Type B pancreatic cell (in vitro differentiated cells): ENCODE data around the gene PRDX3. TPM values are rescaled to one million over a fixed set of nuclear protein-coding genes. Genes with fewer than 3 reads are reported as not detected.

Experiments
- DNase-seq: peaks from one replicate; pipeline ENCODE4 v3.0.0; 2021; ENCODE audit warnings: mixed read lengths; ENCODE audit not compliant: unreplicated experiment; ENCODE audit errors: extremely low spot score
- H3K27ac Mint-ChIP-seq: 2 replicates; pipeline ENCODE4 v1.8.0; 2021; ENCODE audit warnings: mild to moderate bottlenecking, mixed read lengths
- H3K27me3 Mint-ChIP-seq: 2 replicates; pipeline ENCODE4 v1.8.0; 2021; ENCODE audit warnings: mixed read lengths
- H3K36me3 Mint-ChIP-seq: 2 replicates; pipeline ENCODE4 v1.8.0; 2021; ENCODE audit warnings: mixed read lengths
- H3K4me1 Mint-ChIP-seq: one replicate; pipeline ENCODE4 v1.8.0; 2021; ENCODE audit warnings: mixed read lengths; ENCODE audit not compliant: unreplicated experiment
- H3K4me3 Mint-ChIP-seq: 2 replicates; pipeline ENCODE4 v1.8.0; 2021; ENCODE audit warnings: mild to moderate bottlenecking, mixed read lengths
- H3K9me3 Mint-ChIP-seq: 2 replicates; pipeline ENCODE4 v1.8.0; 2021; ENCODE audit warnings: mixed read lengths
- total RNA-seq: library from RNA; stranded (reverse); gene quantifications from 2 replicates; pipeline ENCODE4 v1.2.1, GENCODE V29; 2021; ENCODE audit warnings: low replicate concordance
- TF ChIP-seq, protein P1 (sequence below): fragments of 200-600 bp; sonication (generic); conservative IDR thresholded peaks from 2 replicates; pipeline ENCODE4 v1.5.0; 2021; ENCODE audit warnings: antibody characterized with exemption, mild to moderate bottlenecking

The PRDX3 gene
- total RNA-seq, 1 donor from 2014 or later = 126 TPM

DNA sequence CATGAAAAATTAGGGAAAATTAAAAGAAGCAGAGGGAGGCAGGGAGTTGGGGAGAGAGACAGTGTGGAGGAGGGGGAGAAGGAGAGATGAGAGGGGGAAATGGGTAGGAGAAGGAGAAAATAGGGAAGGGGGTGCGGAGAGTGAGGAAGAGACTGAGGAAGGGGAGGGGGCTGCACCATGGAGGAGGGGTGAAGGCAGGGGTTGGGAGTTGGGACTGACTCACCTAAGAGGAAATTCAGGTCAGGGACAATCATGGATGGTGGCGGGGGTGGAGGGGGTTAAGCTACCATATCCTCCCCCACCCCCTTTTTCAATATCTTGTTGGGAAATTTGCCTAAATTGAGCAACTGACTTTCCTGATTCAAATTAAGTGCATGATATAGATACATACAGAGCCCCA is 36.8 kb upstream of the PRDX3 start:
- Mint-ChIP-seq H3K36me3 (peaks cover 3% of the 10 kb centered on the region), H3K4me1 (peaks cover 51% of the 10 kb centered on the region), H3K4me3 (no peak overlapping the region), H3K9me3 (no peaks in the 10 kb centered on the region), H3K27ac (no peak overlapping the region), H3K27me3 (no peaks in the 10 kb centered on the region)
- DNase-seq = no peak
- TF ChIP-seq, protein P1, sequence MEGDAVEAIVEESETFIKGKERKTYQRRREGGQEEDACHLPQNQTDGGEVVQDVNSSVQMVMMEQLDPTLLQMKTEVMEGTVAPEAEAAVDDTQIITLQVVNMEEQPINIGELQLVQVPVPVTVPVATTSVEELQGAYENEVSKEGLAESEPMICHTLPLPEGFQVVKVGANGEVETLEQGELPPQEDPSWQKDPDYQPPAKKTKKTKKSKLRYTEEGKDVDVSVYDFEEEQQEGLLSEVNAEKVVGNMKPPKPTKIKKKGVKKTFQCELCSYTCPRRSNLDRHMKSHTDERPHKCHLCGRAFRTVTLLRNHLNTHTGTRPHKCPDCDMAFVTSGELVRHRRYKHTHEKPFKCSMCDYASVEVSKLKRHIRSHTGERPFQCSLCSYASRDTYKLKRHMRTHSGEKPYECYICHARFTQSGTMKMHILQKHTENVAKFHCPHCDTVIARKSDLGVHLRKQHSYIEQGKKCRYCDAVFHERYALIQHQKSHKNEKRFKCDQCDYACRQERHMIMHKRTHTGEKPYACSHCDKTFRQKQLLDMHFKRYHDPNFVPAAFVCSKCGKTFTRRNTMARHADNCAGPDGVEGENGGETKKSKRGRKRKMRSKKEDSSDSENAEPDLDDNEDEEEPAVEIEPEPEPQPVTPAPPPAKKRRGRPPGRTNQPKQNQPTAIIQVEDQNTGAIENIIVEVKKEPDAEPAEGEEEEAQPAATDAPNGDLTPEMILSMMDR = no peak

DNA sequence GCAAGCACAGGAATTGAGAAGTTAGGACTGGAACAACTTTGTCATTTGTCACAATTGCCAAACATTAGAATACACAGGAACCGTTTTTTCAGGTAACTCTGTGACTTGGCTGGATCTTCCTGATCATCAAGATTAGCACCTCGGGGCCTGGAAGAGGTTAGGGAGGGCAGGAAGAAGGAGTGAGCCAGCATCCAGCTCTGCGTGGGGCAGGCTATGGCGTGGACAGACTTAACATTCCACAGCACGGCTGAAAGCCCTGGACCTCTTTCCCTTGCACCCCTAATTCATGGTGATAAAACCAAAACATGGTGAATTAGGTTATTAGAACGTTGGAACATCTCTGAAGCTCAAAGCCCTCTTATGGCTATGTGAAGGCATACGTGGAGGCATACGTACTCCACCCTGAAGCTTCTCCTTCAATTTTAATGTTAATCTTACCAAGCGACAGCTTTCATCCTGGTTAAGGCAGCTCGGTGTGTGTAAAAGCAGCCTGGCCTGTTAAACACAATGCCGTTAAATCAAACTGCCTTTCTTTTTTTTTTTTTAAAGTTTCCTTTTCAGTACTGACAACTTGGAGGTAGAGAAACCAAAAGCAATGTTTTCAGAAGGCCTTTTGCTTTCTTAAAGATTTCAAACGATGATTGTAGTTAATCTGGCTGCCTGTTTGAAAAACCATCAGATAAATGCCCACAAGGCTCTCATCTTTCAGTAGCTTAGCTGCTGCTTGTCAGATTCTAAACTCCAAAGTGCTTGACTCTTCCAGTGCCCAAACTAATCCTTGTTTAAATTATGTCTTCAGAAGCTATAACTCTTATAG is 33.2 kb upstream of the PRDX3 start:
- no peaks in the 10 kb centered on the region for H3K9me3 Mint-ChIP-seq
- no peaks in the 10 kb centered on the region for H3K36me3 Mint-ChIP-seq
- TF ChIP-seq, protein P1 = no peak
- peaks cover 49% of the 10 kb centered on the region for H3K4me1 Mint-ChIP-seq
- H3K27me3 Mint-ChIP-seq = peaks cover 12% of the 10 kb centered on the region
- no peak for DNase-seq
- peak overlapping the region; percentile 82 for H3K27ac Mint-ChIP-seq
- H3K4me3 Mint-ChIP-seq = peak overlapping the region; percentile 68

GRCh38 chr10:119211176-119211575 is 32.6 kb upstream of the PRDX3 start:
- H3K27ac Mint-ChIP-seq = peak overlapping the region; percentile 82

GRCh38 chr10:119210633-119211032 is 32.0 kb upstream of the PRDX3 start:
- Mint-ChIP-seq H3K9me3 (no peaks in the 10 kb centered on the region), H3K36me3 (no peaks in the 10 kb centered on the region), H3K27me3 (peaks cover 12% of the 10 kb centered on the region), H3K27ac (no peak overlapping the region), H3K4me1 (peaks cover 54% of the 10 kb centered on the region), H3K4me3 (peak overlapping the region; percentile 17)
- no peak for DNase-seq
- TF ChIP-seq, protein P1 = no peak

More at GRCh38 chr10:119211176-119211575, 32.6 kb upstream of the PRDX3 start:
- Mint-ChIP-seq H3K4me3 (peak overlapping the region; percentile 68), H3K9me3 (no peaks in the 10 kb centered on the region), H3K27me3 (peaks cover 12% of the 10 kb centered on the region), H3K36me3 (no peaks in the 10 kb centered on the region), H3K4me1 (peaks cover 53% of the 10 kb centered on the region)
- no peak for DNase-seq
- TF ChIP-seq, protein P1 = no peak

DNA sequence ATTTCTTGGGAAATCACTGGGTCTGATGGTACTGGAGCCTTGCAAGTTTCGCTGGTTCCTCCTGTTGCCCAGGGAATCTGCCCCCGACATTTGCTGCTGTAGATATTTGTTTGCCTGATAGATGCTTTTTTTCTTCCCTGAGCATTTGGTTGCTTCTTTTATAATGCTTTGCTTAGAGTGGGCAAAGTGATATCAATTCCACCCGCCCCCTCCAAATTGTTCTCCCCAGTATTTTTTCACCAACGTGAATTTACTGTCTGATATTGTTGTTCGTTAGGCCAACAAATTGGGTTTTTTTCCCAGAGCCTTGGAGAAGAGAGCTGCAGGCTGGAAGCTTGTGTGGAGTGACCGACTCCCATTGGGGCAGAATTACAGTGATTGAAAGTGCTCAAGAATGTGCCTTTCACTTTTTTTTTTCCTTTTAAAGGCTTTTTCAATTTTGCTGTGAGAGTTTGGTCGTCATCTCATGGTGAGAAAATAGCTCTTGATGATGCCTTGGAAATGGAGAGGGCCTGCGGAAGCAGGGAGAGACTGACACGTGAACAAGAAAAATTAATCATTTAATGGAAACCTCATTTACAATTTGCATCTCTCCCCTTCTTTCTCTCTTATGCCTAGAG is 31.2 kb upstream of the PRDX3 start:
- peak overlapping the region; percentile 92 for H3K4me3 Mint-ChIP-seq
- H3K27ac Mint-ChIP-seq = peak overlapping the region; percentile 10
- TF ChIP-seq, protein P1 = peak; percentile 45
- no peaks in the 10 kb centered on the region for H3K36me3 Mint-ChIP-seq
- no peaks in the 10 kb centered on the region for H3K9me3 Mint-ChIP-seq
- peaks cover 51% of the 10 kb centered on the region for H3K4me1 Mint-ChIP-seq
- no peak for DNase-seq
- H3K27me3 Mint-ChIP-seq = peaks cover 12% of the 10 kb centered on the region
